NCI-H524 (cell line): Measurements from ENCODE around the gene RAB6D.
"Not testable (repeated sequence)": the region's sequence is repeated elsewhere in the genome, so short reads cannot be mapped to it uniquely, and the experiment has no call there.

Experiments
- DNase-seq, 2 experiments: peaks; one replicate each; lab custom pipeline; 2025; lab: John Stamatoyannopoulos, UW

RAB6D gene

DNA sequence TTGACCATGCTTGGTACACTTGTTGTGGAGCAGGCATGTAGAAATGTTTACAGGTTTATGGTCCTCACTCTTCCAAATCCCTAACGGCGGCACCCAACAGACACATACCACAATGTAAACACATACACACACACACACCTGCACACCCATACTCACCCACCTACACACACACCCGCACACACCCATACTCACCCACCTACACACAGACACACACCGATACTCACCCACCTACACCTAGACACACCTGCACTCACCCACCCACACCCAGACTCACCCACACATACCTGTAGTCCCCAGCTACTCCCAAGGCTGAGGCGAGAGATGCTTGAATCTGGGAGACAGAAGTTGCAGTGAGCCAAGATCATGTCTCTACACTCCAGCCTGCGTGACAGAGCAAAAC is 1.5 kb upstream of the RAB6D start:
- DNase-seq = no peak

DNA sequence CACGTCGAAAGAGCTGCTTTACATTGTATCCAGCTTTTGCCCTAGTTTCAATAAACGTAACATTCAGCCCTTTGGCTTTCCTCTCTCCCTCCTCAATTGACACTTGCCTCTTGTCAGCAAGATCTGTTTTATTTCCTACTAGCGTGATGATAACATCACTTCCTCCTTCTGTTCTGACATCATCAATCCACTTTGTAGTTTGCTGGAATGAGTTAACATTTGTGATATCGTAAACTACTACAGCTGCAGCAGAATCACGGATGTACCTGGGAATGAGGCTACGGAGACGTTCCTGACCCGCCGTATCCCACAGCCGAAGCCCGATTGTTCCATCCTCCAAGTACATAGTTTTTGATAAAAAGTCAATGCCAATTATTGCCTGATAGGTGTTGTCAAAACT is 755 bp downstream of the RAB6D start:
- peak in 1 of 2 experiments; percentile 3 for DNase-seq

DNA sequence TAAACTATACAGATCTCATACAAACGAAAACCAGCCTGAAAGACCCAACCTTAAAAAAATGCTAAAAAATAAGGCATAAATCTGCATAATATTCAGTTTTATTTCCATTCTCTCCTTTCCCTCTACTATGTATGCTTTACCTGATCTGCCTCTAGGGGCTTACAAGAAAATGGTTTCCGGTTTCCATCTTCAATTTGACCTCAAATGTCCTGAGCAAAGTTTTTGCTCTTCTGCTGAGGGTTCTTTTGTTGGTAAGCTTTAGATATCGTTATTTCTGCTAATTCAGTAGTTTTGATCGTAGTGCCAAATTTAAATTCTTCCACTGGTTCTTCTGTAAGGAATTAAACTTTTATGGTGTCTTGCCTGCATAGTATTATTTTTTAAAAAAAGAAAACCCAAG is 2.2 kb downstream of the RAB6D start:
- DNase-seq = peak in 1 of 2 experiments; percentile 20

DNA sequence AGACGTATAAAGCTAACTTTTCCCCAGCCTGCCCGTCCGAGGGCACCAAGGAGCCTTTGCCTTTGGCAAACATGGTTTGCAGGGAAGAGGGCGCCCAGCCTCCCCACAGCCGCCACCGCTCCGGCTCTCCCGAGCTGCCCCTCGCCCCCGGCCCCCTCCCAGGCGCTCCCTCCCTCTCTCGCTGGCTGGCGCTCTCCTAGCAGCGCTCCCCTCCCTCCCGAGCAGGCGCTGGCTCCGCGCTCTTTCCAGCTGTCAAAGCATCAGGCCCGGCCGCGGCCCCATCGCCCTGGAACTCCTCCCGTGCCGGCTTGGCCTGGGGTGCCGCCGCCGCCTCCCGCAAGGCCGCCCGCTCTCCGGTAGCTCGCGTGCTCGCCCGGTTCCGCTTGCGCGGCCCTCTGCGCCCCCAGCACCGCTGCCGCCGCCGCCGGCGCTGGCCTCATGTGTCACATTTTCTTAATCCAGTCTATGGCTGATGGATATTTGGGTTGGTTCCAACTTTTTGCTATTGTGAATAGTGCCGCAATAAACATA is 10.7 kb downstream of the RAB6D start:
- DNase-seq = not testable (repeated sequence)

GRCh38 chr2:131349021-131349420 is 14.9 kb downstream of the RAB6D start:
- DNase-seq = no peak

GRCh38 chr2:131347035-131347434 is 16.9 kb downstream of the RAB6D start:
- DNase-seq = not testable (repeated sequence)

DNA sequence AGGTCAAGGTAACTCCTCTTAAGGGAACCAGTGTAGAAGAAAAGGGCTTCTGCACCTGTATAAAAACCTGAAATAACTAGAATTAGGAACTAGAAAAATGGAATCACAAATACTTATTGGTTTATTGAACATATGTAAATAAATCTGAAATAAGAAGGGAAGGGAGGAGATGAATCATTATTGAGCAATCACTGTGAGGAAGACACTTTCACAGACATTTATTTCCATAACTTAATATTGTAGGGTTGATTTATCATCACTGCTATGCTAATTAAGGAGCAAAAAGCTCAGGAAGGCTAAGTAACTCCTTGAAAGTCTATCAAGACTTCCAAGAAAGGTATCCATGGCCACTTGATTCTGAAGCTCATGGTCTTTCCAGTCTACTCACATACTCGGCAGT is 24.7 kb downstream of the RAB6D start:
- DNase-seq = not testable (repeated sequence)

DNA sequence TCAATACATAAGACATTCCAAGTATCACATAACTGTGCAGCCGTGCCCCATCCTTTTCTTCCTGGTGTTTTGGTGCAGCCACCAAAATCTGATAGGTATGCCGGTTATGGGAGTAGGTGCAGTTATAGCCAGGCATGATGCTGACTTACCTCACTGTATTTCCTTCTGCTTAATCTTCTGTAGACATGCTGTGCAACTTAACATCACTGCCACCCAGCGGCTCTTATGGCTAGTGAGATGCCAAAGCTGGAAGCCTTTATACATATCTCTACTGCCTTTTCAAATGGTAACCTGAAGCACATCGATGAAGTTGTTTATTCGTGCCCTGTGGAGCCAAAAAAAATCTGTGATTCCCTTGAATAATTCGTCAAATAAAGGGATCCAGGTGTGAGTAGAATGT is 28.6 kb downstream of the RAB6D start:
- DNase-seq = peak; percentile 30 to 58

- DNase-seq = not testable (repeated sequence)
These were observed 31.3 kb downstream of the RAB6D start for GRCh38 chr2:131332709-131333108.

DNA sequence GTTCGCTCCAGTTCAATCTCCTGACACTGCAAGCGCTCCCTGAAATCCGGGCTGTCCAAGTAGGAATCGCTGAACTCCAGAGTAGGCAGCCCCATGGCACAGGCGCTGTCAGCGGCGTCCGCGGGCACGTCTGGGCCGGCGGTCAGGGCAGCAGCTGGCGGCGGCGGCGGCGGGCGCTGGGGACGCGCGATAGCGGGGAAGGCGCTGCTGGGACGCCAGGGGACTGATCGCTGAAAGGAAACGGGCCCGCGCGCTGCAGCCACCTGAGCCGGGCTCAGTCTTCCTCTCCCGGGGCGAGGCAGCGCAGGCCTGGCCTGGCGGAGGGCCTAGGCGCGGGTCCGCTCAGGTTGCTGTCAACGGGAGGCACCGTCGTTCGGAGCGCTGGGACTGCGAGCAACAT is 33.0 kb downstream of the RAB6D start:
- DNase-seq = peak; percentile 21 to 46

DNA sequence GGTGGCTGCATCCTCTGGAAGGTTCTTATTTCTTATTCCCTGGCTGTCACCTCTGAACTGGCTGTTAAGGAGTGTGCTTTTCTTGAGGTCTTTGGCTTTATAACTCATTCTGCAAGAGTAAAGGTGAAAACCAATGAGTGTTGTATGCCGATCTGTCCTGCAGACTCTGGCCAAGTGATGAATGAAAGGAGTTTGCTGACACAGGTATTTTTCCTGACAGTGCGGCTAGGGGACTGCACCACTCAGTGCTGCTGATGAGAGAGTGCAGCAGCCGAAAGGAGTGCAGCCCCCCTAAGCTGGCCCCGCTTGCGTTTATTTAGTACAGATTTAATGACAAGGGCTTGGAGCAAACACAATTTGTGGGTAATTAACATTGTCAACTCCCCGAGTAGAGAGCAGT is 41.8 kb downstream of the RAB6D start:
- DNase-seq = no peak

- not testable (repeated sequence) for DNase-seq
These were observed 42.6 kb downstream of the RAB6D start for GRCh38 chr2:131321344-131321743.

- DNase-seq = not testable (repeated sequence)
These were observed 53.0 kb downstream of the RAB6D start for GRCh38 chr2:131311001-131311400.
